Stomach smooth muscle (tissue), 2 donors: ENCODE measurements around the gene CCDC141.

Experiments used
- H3K27ac ChIP-seq: one replicate; pipeline ENCODE4 v1.7.0; 2013; ENCODE audit warnings: mild to moderate bottlenecking, low read length, inconsistent platforms
- H3K27me3 ChIP-seq, 2 donors: one replicate each; pipeline ENCODE4 v1.7.0; 2013; ENCODE audit warnings: low read length in 2 of 2; ENCODE audit not compliant: insufficient read depth in 2 of 2, control insufficient read depth in 1 of 2
- H3K36me3 ChIP-seq, 2 donors: one replicate each; pipeline ENCODE4 v1.7.0; 2013; ENCODE audit warnings: low read length in 2 of 2; ENCODE audit not compliant: control insufficient read depth in 2 of 2, insufficient read depth in 2 of 2
- H3K4me1 ChIP-seq: one replicate; pipeline ENCODE4 v1.7.0; 2013; ENCODE audit warnings: low read length; ENCODE audit not compliant: control insufficient read depth, insufficient read depth
- H3K4me3 ChIP-seq, 2 donors: one replicate each; pipeline ENCODE4 v1.7.0; 2013; ENCODE audit warnings: low read length in 2 of 2
- H3K9ac ChIP-seq, 2 donors: one replicate each; pipeline ENCODE4 v1.7.0; 2013; ENCODE audit warnings: low read length in 2 of 2, mild to moderate bottlenecking in 1 of 2
- H3K9me3 ChIP-seq, 2 donors: one replicate each; pipeline ENCODE4 v1.7.0; 2013; ENCODE audit warnings: low read length in 2 of 2; ENCODE audit not compliant: control insufficient read depth in 2 of 2
- donor health status: healthy.
- donor health status: Pancreatic carcinoma.

Gene CCDC141

GRCh38 chr2:178829299-178829960, 220.5 kb downstream of the CCDC141 start:
- no peaks in the 10 kb centered on the region for H3K36me3 ChIP-seq
- peaks cover 0 to 2% of the 10 kb centered on the region in 2 donors for H3K9me3 ChIP-seq
- no peak overlapping the region for H3K27ac ChIP-seq
- H3K9ac ChIP-seq, result no peak overlapping the region
- no peaks in the 10 kb centered on the region for H3K27me3 ChIP-seq
- no peaks in the 10 kb centered on the region for H3K4me1 ChIP-seq
- no peak overlapping the region for H3K4me3 ChIP-seq

GRCh38 chr2:178828486-178828881, 221.5 kb downstream of the CCDC141 start:
- Histone ChIP-seq H3K27me3 (no peaks in the 10 kb centered on the region), H3K4me1 (no peaks in the 10 kb centered on the region), H3K9me3 (peaks cover 0 to 2% of the 10 kb centered on the region in 2 donors), H3K9ac (no peak overlapping the region), H3K27ac (no peak overlapping the region), H3K36me3 (no peaks in the 10 kb centered on the region), H3K4me3 (no peak overlapping the region)

- H3K36me3 ChIP-seq, result no peaks in the 10 kb centered on the region
- H3K27me3 ChIP-seq, result no peaks in the 10 kb centered on the region
- no peaks in the 10 kb centered on the region for H3K4me1 ChIP-seq
- H3K27ac ChIP-seq, result no peak overlapping the region
- H3K4me3 ChIP-seq, result no peak overlapping the region
- no peak overlapping the region for H3K9ac ChIP-seq
- peaks cover 0 to 2% of the 10 kb centered on the region in 2 donors for H3K9me3 ChIP-seq
Measured at GRCh38 chr2:178827739-178828485, 222.0 kb downstream of the CCDC141 start.

GRCh38 chr2:178827111-178827510, 222.8 kb downstream of the CCDC141 start:
- H3K9ac ChIP-seq, result no peak overlapping the region
- H3K27me3 ChIP-seq, result no peaks in the 10 kb centered on the region
- H3K36me3 ChIP-seq, result no peaks in the 10 kb centered on the region
- no peak overlapping the region for H3K27ac ChIP-seq
- H3K4me3 ChIP-seq, result no peak overlapping the region
- H3K4me1 ChIP-seq, result no peaks in the 10 kb centered on the region
- peaks cover 0 to 2% of the 10 kb centered on the region in 2 donors for H3K9me3 ChIP-seq

- Histone ChIP-seq H3K9ac (no peak overlapping the region), H3K36me3 (no peaks in the 10 kb centered on the region), H3K4me1 (no peaks in the 10 kb centered on the region), H3K27me3 (no peaks in the 10 kb centered on the region), H3K4me3 (no peak overlapping the region), H3K27ac (no peak overlapping the region), H3K9me3 (peaks cover 0 to 2% of the 10 kb centered on the region in 2 donors)
Measured at GRCh38 chr2:178825183-178825582, 224.8 kb downstream of the CCDC141 start.

- no peak overlapping the region for H3K27ac ChIP-seq
- no peak overlapping the region for H3K9ac ChIP-seq
- peaks cover 0 to 2% of the 10 kb centered on the region in 2 donors for H3K9me3 ChIP-seq
Measured at GRCh38 chr2:178824181-178824580, 225.8 kb downstream of the CCDC141 start.

GRCh38 chr2:178819992-178820391, 229.9 kb downstream of the CCDC141 start:
- Histone ChIP-seq H3K36me3 (no peaks in the 10 kb centered on the region), H3K27ac (no peak overlapping the region), H3K9me3 (no peaks in the 10 kb centered on the region), H3K27me3 (no peaks in the 10 kb centered on the region), H3K4me1 (no peaks in the 10 kb centered on the region), H3K4me3 (peak overlapping the region in 1 of 2 donors; percentile 8), H3K9ac (no peak overlapping the region)

More at GRCh38 chr2:178824181-178824580, 225.8 kb downstream of the CCDC141 start:
- H3K4me3 ChIP-seq, result no peak overlapping the region
- H3K36me3 ChIP-seq, result no peaks in the 10 kb centered on the region
- no peaks in the 10 kb centered on the region for H3K27me3 ChIP-seq
- H3K4me1 ChIP-seq, result no peaks in the 10 kb centered on the region

GRCh38 chr2:178819147-178819875, 230.6 kb downstream of the CCDC141 start:
- Histone ChIP-seq H3K9me3 (no peaks in the 10 kb centered on the region), H3K9ac (no peak overlapping the region), H3K36me3 (no peaks in the 10 kb centered on the region), H3K4me3 (no peak overlapping the region), H3K27me3 (no peaks in the 10 kb centered on the region), H3K27ac (no peak overlapping the region), H3K4me1 (no peaks in the 10 kb centered on the region)

GRCh38 chr2:178811901-178812300, 238.0 kb downstream of the CCDC141 start:
- no peaks in the 10 kb centered on the region for H3K36me3 ChIP-seq
- no peak overlapping the region for H3K27ac ChIP-seq
- H3K9me3 ChIP-seq, result no peaks in the 10 kb centered on the region
- no peak overlapping the region for H3K4me3 ChIP-seq
- H3K27me3 ChIP-seq, result no peaks in the 10 kb centered on the region
- H3K4me1 ChIP-seq, result no peaks in the 10 kb centered on the region
- no peak overlapping the region for H3K9ac ChIP-seq

- Histone ChIP-seq H3K9ac (no peak overlapping the region), H3K27ac (no peak overlapping the region)
Measured at GRCh38 chr2:178811045-178811444, 238.9 kb downstream of the CCDC141 start.

More at GRCh38 chr2:178811045-178811444, 238.9 kb downstream of the CCDC141 start:
- H3K36me3 ChIP-seq, result no peaks in the 10 kb centered on the region
- H3K4me1 ChIP-seq, result no peaks in the 10 kb centered on the region
- no peaks in the 10 kb centered on the region for H3K9me3 ChIP-seq
- no peak overlapping the region for H3K4me3 ChIP-seq
- no peaks in the 10 kb centered on the region for H3K27me3 ChIP-seq
